Measurements from ENCODE around the gene PARD3.

PARD3 gene

GRCh38 chr10:34229917-34230316 lies 585.2 kb downstream of the PARD3 start:
- DNase-seq, result no peak

- DNase-seq, result no peak
These were observed 587.0 kb downstream of the PARD3 start for GRCh38 chr10:34228066-34228465.

- no peak for DNase-seq
These were observed 590.5 kb downstream of the PARD3 start for GRCh38 chr10:34224639-34225038.

- no peak for DNase-seq
These were observed 591.4 kb downstream of the PARD3 start for GRCh38 chr10:34223658-34224057.

GRCh38 chr10:34222359-34222758 lies 592.7 kb downstream of the PARD3 start:
- no peak for DNase-seq

GRCh38 chr10:34219753-34220548 lies 595.1 kb downstream of the PARD3 start:
- no peak for DNase-seq

- no peak for DNase-seq
These were observed 597.6 kb downstream of the PARD3 start for GRCh38 chr10:34217524-34217923.

GRCh38 chr10:34216348-34216945 lies 598.6 kb downstream of the PARD3 start:
- no peak for DNase-seq

GRCh38 chr10:34213805-34214197 lies 601.3 kb downstream of the PARD3 start:
- no peak for DNase-seq

GRCh38 chr10:34213193-34213804 lies 601.8 kb downstream of the PARD3 start:
- no peak for DNase-seq

- no peak for DNase-seq
These were observed 607.8 kb downstream of the PARD3 start for GRCh38 chr10:34207343-34207742.

GRCh38 chr10:34206935-34207268 lies 608.2 kb downstream of the PARD3 start:
- no peak for DNase-seq

GRCh38 chr10:34206078-34206934 lies 608.8 kb downstream of the PARD3 start:
- DNase-seq, result no peak

- no peak for DNase-seq
These were observed 609.6 kb downstream of the PARD3 start for GRCh38 chr10:34205452-34205851.

- DNase-seq, result no peak
These were observed 611.0 kb downstream of the PARD3 start for GRCh38 chr10:34203966-34204630.

GRCh38 chr10:34200355-34200901 lies 614.7 kb downstream of the PARD3 start:
- DNase-seq, result no peak

GRCh38 chr10:34198953-34199352 lies 616.1 kb downstream of the PARD3 start:
- no peak for DNase-seq

- DNase-seq, result no peak
These were observed 619.0 kb downstream of the PARD3 start for GRCh38 chr10:34196058-34196433.

GRCh38 chr10:34195364-34196057 lies 619.6 kb downstream of the PARD3 start:
- DNase-seq, result no peak

- DNase-seq, result no peak
These were observed 621.0 kb downstream of the PARD3 start for GRCh38 chr10:34193931-34194626.

GRCh38 chr10:34192646-34193045 lies 622.5 kb downstream of the PARD3 start:
- DNase-seq, result no peak
